MV-4-11 (cell line): ENCODE results near the gene OR51G1.
"Not testable (repeated sequence)": the region's sequence is repeated elsewhere in the genome, so short reads cannot be mapped to it uniquely, and the experiment has no call there.

Source experiments
- DNase-seq: peaks from one replicate; lab custom pipeline; 2025; lab: John Stamatoyannopoulos, UW

Gene OR51G1, protein sequence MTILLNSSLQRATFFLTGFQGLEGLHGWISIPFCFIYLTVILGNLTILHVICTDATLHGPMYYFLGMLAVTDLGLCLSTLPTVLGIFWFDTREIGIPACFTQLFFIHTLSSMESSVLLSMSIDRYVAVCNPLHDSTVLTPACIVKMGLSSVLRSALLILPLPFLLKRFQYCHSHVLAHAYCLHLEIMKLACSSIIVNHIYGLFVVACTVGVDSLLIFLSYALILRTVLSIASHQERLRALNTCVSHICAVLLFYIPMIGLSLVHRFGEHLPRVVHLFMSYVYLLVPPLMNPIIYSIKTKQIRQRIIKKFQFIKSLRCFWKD

DNA sequence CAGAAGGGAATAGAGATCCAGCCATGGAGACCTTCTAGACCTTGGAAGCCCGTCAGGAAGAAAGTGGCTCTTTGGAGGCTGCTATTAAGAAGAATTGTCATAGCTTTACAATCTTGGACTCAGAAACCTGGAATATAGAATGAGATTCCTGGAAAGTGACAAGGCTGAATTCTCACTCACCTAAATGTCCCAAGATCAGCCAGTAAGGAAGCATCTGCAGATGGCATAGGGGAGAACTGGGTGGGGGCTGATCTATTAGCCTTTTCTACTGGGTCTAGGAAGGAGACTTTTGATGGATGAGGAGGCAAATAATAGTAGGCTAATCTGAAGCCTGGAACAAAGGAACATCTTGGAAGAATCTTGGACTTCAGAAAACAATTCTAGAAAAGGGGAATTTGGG, at the start of gene OR51G1:
TSS of gene OR51G1 (minus strand) at position 101 of the 400 bp plus-strand sequence. CDS start at position 101, 0 bp downstream.
- no peak for DNase-seq

- no peak for DNase-seq
Measured at GRCh38 chr11:4962816-4963215, 38.7 kb upstream of the OR51G1 start.

- DNase-seq, result no peak
Measured at GRCh38 chr11:4960877-4961276, 36.7 kb upstream of the OR51G1 start.

DNA sequence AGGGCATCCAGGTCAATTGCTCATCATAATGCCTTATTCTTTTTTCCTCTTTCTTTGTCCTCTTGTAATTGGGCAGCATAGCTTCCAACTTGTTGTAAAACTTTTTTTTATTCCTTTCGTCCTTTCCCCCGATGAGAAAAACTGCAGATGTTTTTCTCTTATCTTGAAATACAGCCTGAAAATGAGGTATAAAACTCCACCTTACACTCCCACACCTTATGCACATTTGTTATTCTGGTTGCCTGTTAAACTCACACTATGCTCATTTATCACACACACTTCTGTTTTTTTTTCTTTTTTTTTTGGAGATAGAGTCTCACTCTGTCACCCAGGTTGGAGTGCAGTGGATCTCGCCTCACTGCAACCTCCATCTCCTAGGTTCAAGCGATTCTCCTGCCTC, 33.3 kb upstream of the OR51G1 start:
- no peak for DNase-seq

- DNase-seq, result not testable (repeated sequence)
Measured at GRCh38 chr11:4955613-4956012, 31.5 kb upstream of the OR51G1 start, which contains the start of gene OR51A2. Gene OR51A2 (minus strand): TSS chr11:4955713. CDS start chr11:4955713, 0 bp downstream.

- DNase-seq, result no peak
Measured at GRCh38 chr11:4947505-4947904, 23.4 kb upstream of the OR51G1 start, which contains the start of gene OR51A4. Gene OR51A4 (minus strand): TSS chr11:4947605. CDS start chr11:4947100, 505 bp downstream.

GRCh38 chr11:4936745-4937144, 12.6 kb upstream of the OR51G1 start:
- no peak for DNase-seq

DNA sequence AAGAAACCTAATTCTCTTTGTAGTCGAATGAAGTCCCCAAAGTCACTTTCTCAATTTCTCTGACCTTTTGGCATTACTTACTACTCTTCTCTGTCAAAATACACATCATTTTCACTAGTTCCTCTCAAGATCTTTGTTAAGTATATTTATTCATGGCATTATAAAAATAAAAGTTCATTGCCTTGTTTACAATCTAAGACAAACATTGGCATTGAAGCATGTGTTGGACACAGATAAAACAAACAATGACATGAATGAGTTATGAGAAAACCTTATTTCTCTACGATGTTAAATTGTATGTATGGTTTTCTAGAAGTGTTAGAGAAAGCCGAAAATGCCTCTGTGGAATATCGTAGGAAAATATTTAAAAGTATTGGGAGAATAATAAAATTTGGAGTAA, 8.6 kb upstream of the OR51G1 start:
- no peak for DNase-seq

GRCh38 chr11:4926608-4927007, 2.5 kb upstream of the OR51G1 start:
- DNase-seq, result no peak

DNA sequence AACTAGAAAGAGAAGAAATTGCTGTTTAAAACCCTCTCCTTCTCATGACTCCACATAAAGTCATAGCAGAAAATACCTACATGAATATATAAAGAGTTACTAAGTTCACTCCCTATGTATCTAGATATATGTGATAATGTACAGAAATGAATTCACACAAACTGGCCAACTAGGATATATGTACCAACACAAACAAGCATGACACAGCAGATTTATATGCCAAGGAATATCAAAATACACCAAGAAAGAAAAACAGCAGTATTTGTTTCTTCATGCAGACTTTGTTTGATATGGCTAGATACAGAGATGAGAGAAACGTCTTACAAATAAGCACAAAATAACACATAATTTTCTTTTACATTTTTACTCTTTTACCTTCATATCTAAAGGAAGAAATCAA, 1.8 kb downstream of the OR51G1 start:
- no peak for DNase-seq

DNA sequence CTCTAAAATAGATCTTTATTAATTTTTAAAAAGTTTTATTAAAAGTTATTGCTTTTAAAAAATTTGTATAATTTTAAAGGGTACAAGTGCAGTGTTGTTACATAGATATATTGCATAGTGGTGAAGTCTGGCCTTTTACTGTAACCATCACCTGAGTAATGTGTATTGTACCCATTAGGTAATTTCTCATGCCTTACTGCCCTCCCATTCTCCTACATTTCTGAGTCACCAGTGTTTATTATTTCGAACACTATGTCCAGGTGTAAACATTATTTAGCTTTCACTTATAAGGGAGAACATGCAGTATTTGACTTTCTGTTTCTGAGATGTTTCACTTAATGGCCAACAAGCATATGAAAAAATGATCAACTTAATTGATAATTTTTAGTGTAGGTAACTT, 2.3 kb downstream of the OR51G1 start:
- no peak for DNase-seq

DNA sequence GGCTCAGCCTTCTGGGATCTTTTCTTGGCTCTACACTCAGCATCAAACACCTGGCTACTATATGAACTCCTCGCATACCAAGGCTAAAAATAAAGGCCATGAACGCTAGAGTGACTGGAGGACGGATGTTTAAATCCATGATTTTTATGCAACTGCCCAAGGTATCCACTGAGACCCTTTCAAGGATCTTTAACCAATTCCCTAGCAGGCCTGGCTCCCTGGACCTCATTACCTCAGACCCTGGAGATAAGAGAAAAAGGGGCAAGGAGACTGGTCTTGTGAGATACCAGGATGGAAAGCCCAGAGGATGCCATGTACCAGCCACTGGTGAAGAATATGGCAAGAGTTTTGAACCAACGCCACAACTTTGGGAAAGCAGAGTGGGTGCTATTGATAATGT, 4.9 kb downstream of the OR51G1 start, which contains the start of gene OR51G2:
TSS of gene OR51G2 (minus strand) at position 101 of the 400 bp plus-strand sequence. CDS start 3,687 bp downstream, outside the sequence.
- no peak for DNase-seq

- DNase-seq, result no peak
Measured at GRCh38 chr11:4916581-4916980, 7.6 kb downstream of the OR51G1 start.

GRCh38 chr11:4903484-4903883, 20.7 kb downstream of the OR51G1 start, which contains the start of gene OR51A7:
Gene OR51A7 (plus strand): TSS chr11:4903783. CDS start chr11:4907370, 3,587 bp downstream.
- no peak for DNase-seq

DNA sequence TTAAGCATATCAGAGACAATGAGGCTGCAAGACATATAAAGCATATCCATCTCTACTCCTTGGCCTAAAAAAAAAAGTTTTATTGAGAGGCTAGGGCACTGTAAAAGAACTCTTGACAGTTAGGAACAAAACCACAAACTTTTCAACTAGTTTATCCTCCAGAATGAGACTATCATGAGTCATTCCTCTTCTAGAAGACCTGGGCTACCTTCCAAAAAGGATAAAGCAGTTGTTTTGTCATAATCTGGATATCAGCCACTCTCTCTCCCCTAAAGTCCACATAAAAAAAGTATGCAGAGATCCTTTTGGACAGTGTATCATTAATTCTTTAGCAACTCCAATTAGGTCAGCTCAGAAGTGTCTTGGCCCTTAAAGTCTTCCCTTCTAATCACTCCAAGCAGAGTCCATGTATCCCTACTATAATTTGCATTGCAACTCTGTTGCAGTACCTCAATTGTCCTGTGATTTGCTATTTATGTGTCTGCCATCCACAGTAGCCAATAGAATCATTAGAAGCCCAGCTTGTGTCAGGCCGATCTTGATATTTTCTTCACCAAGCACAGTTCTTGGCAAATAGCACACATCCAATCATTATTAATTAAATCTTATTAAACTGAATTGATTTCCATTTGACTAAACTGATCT, 32.0 kb downstream of the OR51G1 start:
- DNase-seq, result no peak

GRCh38 chr11:4890279-4890678, 33.9 kb downstream of the OR51G1 start:
- DNase-seq, result no peak

DNA sequence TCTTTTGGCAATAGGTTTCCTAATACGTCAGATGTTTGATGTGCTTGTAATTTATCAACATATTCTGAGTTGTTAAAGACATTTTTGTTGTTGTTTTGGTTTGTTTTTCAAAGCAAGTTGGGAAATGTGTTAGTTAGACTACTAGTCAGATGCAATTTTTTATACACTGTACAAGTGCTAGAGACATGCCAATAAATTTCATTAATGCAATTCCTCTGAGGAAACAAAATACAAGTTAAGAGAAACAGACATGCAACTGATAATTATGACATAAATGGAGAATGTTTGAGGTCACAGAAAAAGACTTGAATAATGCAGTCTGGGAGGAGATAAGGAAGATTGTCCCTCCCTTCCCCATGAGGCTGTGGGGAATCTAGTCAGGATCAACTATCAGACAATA, 36.5 kb downstream of the OR51G1 start:
- DNase-seq, result no peak

DNA sequence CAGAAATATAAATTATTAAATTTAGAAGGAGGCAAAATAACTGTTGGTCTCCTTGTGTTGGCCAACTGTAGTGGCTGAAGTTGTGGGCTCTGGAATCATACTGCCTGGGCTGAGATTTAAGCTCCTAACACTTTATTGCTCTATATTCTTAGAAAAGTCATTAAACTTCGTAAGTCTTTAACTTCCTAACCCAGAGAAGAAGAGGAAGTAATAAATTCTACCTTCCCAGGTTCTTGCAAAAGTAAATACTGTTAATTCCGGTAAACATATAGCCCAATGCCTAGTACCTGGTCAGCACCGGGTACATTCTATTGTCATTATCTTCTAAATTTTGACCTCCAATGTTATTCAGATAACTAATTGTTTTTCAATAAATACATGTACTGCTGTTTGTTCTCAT, 38.0 kb downstream of the OR51G1 start:
- no peak for DNase-seq

- no peak for DNase-seq
Measured at GRCh38 chr11:4884361-4884760, 39.8 kb downstream of the OR51G1 start.

GRCh38 chr11:4882543-4882942, 41.6 kb downstream of the OR51G1 start:
- no peak for DNase-seq

- no peak for DNase-seq
Measured at GRCh38 chr11:4881860-4882500, 42.2 kb downstream of the OR51G1 start, which contains the start of gene OR51T1. Gene OR51T1 (plus strand): TSS chr11:4881900. CDS start chr11:4881900, 0 bp downstream.

DNA sequence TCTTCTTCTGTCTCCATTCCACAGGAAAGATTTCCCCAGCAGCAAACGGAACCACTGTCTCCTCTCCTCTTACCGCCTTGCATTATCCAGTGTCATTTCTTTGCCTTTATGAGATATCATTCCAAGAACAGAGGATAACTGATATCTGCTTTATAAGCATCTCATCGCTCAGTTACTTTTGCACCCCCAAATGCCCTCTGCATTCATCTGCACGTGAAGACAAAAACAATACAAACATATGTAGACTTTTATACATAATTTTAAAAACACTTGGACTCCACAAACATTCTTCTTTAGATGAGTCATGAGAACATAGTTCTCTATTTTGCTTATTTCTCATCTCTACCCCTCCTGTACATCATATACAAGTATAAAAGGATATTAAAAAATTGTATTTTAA, 43.0 kb downstream of the OR51G1 start:
- no peak for DNase-seq
